ENCODE measurements around the gene PSMA3. TPM values are rescaled to one million over a fixed set of nuclear protein-coding genes. Genes with fewer than 3 reads are reported as not detected.

The PSMA3 gene
- 100 to 1,000 TPM in 8 of 9 donors, 10 to 100 TPM in 1; 80.9 to 270 (median 143) TPM for total RNA-seq
- 100 to 1,000 TPM; 164 to 260 (median 173) TPM for polyA plus RNA-seq
- long read RNA-seq, donor 1, transcript PSMA3-201 (11 exons, 970 nt) = major isoform, 190 of 244 reads
- long read RNA-seq, donor 1, transcript PSMA3-212 (3 exons, 730 nt) = minor isoform, 8 of 244 reads
- long read RNA-seq, donor 1, partial matches to known transcripts = 42 of 244 reads
- long read RNA-seq, donor 1, other reads (novel, unspliced or antisense) = 0 of 244 reads
- long read RNA-seq, donor 2, transcript PSMA3-212 (3 exons, 730 nt) = minor isoform, 11 of 129 reads
- long read RNA-seq, donor 2, transcript PSMA3-201 (11 exons, 970 nt) = major isoform, 92 of 129 reads
- long read RNA-seq, donor 2, partial matches to known transcripts = 16 of 129 reads
- long read RNA-seq, donor 2, other reads (novel, unspliced or antisense) = 6 of 129 reads
- long read RNA-seq, donor 3, transcript PSMA3-201 (11 exons, 970 nt) = major isoform, 137 of 215 reads
- long read RNA-seq, donor 3, transcript PSMA3-208 (8 exons, 640 nt) = minor isoform, 5 of 215 reads
- long read RNA-seq, donor 3, transcript PSMA3-212 (3 exons, 730 nt) = minor isoform, 5 of 215 reads
- long read RNA-seq, donor 3, partial matches to known transcripts = 67 of 215 reads
- long read RNA-seq, donor 3, other reads (novel, unspliced or antisense) = 0 of 215 reads
- long read RNA-seq, donor 4, transcript PSMA3-201 (11 exons, 970 nt) = major isoform, 100 of 120 reads
- long read RNA-seq, donor 4, partial matches to known transcripts = 3 of 120 reads
- long read RNA-seq, donor 4, other reads (novel, unspliced or antisense) = 14 of 120 reads
- long read RNA-seq, donor 5, transcript PSMA3-201 (11 exons, 970 nt) = major isoform, 101 of 129 reads
- long read RNA-seq, donor 5, partial matches to known transcripts = 2 of 129 reads
- long read RNA-seq, donor 5, other reads (novel, unspliced or antisense) = 26 of 129 reads
- long read RNA-seq, donor 6, transcript PSMA3-201 (11 exons, 970 nt) = major isoform, 59 of 74 reads
- long read RNA-seq, donor 6, partial matches to known transcripts = 4 of 74 reads
- long read RNA-seq, donor 6, other reads (novel, unspliced or antisense) = 9 of 74 reads
- long read RNA-seq, donor 7, transcript PSMA3-201 (11 exons, 970 nt) = major isoform, 62 of 90 reads
- long read RNA-seq, donor 7, partial matches to known transcripts = 22 of 90 reads
- long read RNA-seq, donor 7, other reads (novel, unspliced or antisense) = 0 of 90 reads
- long read RNA-seq, donor 8, transcript PSMA3-201 (11 exons, 970 nt) = major isoform, 127 of 206 reads
- long read RNA-seq, donor 8, transcript PSMA3-212 (3 exons, 730 nt) = minor isoform, 9 of 206 reads
- long read RNA-seq, donor 8, partial matches to known transcripts = 61 of 206 reads
- long read RNA-seq, donor 8, other reads (novel, unspliced or antisense) = 5 of 206 reads
- long read RNA-seq, donor 9, transcript PSMA3-201 (11 exons, 970 nt) = major isoform, 96 of 152 reads
- long read RNA-seq, donor 9, transcript PSMA3-212 (3 exons, 730 nt) = minor isoform, 14 of 152 reads
- long read RNA-seq, donor 9, partial matches to known transcripts = 39 of 152 reads
- long read RNA-seq, donor 9, other reads (novel, unspliced or antisense) = 0 of 152 reads
- long read RNA-seq, donor 10, transcript PSMA3-201 (11 exons, 970 nt) = major isoform, 33 of 42 reads
- long read RNA-seq, donor 10, partial matches to known transcripts = 5 of 42 reads
- long read RNA-seq, donor 10, other reads (novel, unspliced or antisense) = 0 of 42 reads

- no peak for TF ChIP-seq CTCF (IDR thresholded peaks at IDR 0.05)
- peak; percentile 79 to 92 for TF ChIP-seq POLR2A (IDR thresholded peaks at IDR 0.05)
- 0 to 1% (median 1%) methylated on average over 27 to 50 of the region's 50 CpGs for WGBS, 4 donors
- H3K27me3 ChIP-seq = no peaks in the 10 kb centered on the region
Observed at GRCh38 chr14:58244556-58245387, at the start of gene PSMA3. Gene PSMA3, plus strand, starts transcription at chr14:58244843. Its CDS starts 78 bp downstream, at chr14:58244921.

DNA sequence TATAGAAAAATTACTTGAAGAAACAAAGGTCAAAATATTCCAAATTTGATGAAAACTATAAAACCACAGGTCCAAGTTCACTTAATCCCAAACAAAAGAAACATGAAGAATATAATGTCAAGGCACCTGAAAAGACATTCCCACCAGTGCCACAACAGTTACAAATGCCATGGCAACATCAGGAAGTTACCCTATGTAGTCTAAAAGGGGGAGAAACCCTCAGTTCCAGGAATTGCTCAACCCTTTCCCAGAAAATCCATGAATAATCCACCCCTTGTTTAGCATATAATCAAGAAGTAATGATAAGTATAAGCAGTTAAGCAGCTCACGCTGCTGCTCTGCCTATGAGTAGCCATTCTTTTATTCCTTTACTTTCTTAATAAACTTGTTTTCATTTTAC, 48.4 kb upstream of the PSMA3 start:
- H3K27ac ChIP-seq = no peak overlapping the region
- no peaks in the 10 kb centered on the region for H3K36me3 ChIP-seq (replicated peaks in 1 of 2)
- intact Hi-C loops (cut with DNase I) = no loop called here
- TF ChIP-seq CTCF (IDR thresholded peaks at IDR 0.05) = no peak
- no peak for TF ChIP-seq POLR2A (IDR thresholded peaks at IDR 0.05)
- no peaks in the 10 kb centered on the region for H3K27me3 ChIP-seq
- H3K4me1 ChIP-seq (replicated peaks in 1 of 2) = peaks cover 3 to 6% of the 10 kb centered on the region in 2 donors
- DNase-seq = no peak
- 79 to 98% (median 94%) methylated on average over 1 of the region's 1 CpG for WGBS, 4 donors
- no peaks in the 10 kb centered on the region for H3K9me3 ChIP-seq (replicated peaks in 1 of 3)
- no peak overlapping the region for H3K4me3 ChIP-seq

More at GRCh38 chr14:58244556-58245387, at the start of gene PSMA3:
- Histone ChIP-seq H3K4me1 (replicated peaks in 1 of 2) (peaks cover 30 to 40% of the 10 kb centered on the region in 2 donors), H3K36me3 (replicated peaks in 1 of 2) (peaks cover 0 to 22% of the 10 kb centered on the region in 2 donors), H3K9me3 (replicated peaks in 1 of 3) (no peaks in the 10 kb centered on the region), H3K4me3 (peak within 1 kb of the TSS; percentile 73 to 93 (median 92)), H3K27ac (peak within 1 kb of the TSS; percentile 95 to 98 (median 97))
- DNase-seq = peak; percentile 98 to 99 (median 98)
- intact Hi-C loops (cut with DNase I) = no loop called here

GRCh38 chr14:58198086-58198485, 46.6 kb upstream of the PSMA3 start:
- Histone ChIP-seq H3K27ac (no peak overlapping the region), H3K36me3 (replicated peaks in 1 of 2) (no peaks in the 10 kb centered on the region), H3K27me3 (no peaks in the 10 kb centered on the region), H3K4me3 (no peak overlapping the region), H3K9me3 (replicated peaks in 1 of 3) (no peaks in the 10 kb centered on the region), H3K4me1 (replicated peaks in 1 of 2) (peaks cover 9 to 15% of the 10 kb centered on the region in 2 donors)
- 90 to 96% (median 94%) methylated on average over 5 of the region's 5 CpGs for WGBS, 4 donors
- intact Hi-C loops (cut with DNase I) = no loop called here
- DNase-seq = no peak
- TF ChIP-seq POLR2A (IDR thresholded peaks at IDR 0.05) = no peak
- no peak for TF ChIP-seq CTCF (IDR thresholded peaks at IDR 0.05)
